GM18951 (cell line): ENCODE data around the gene ACTBL2.
"Not testable (repeated sequence)": the region's sequence is repeated elsewhere in the genome, so short reads cannot be mapped to it uniquely, and the experiment has no call there.

Experiments used
- POLR2A ChIP-seq: IDR thresholded peaks from 4 replicates; pipeline ENCODE4 v1.6.1; 2011; ENCODE audit warnings: mild to moderate bottlenecking; ENCODE audit not compliant: insufficient read length, insufficient read depth; ENCODE audit errors: extremely low read depth
- in situ Hi-C: fragments of 300-500 bp; cut with MboI; formaldehyde crosslinking; loops from one replicate; pipeline ENCODE4 v1.12.0; 2022; ENCODE audit warnings: low sequenced_read_pairs, mixed read lengths, inconsistent platforms; ENCODE audit not compliant: unreplicated experiment

Gene ACTBL2

GRCh38 chr5:57488215-57488955 lies 5.8 kb upstream of the ACTBL2 start:
- no peak for TF ChIP-seq POLR2A
- in situ Hi-C loops = no loop called here

- TF ChIP-seq POLR2A = no peak
- in situ Hi-C loops = no loop called here
Observed at GRCh38 chr5:57486027-57486602, 3.5 kb upstream of the ACTBL2 start.

GRCh38 chr5:57478826-57479225 lies 3.8 kb downstream of the ACTBL2 start:
- in situ Hi-C loops = no loop called here
- no peak for TF ChIP-seq POLR2A

GRCh38 chr5:57476601-57477056 lies 6.0 kb downstream of the ACTBL2 start:
- TF ChIP-seq POLR2A = no peak
- in situ Hi-C loops = no loop called here

DNA sequence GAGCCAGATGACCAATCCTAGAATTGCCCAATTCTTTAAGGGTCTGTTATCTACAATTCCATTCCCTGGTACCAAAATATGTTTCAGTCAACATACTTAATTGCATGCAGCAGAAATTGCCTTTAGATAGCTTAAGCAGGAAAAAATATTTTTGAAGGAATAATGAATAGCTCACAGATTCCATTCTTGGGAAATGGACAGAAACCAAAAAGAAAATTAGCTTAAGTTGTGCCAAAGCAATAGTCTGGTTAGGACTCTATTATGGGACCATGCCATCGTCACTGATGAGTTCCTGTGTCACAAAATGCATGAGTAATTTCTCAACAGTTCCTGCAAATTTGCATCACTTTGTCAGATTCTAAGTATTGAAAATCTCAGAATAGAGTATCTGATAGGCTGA lies 12.3 kb downstream of the ACTBL2 start:
- no peak for TF ChIP-seq POLR2A
- in situ Hi-C loops = no loop called here

- TF ChIP-seq POLR2A = no peak
- in situ Hi-C loops = no loop called here
Observed at GRCh38 chr5:57468481-57469163, 14.0 kb downstream of the ACTBL2 start.

GRCh38 chr5:57466544-57466943 lies 16.1 kb downstream of the ACTBL2 start:
- TF ChIP-seq POLR2A = no peak
- in situ Hi-C loops = no loop called here

- in situ Hi-C loops = not testable (repeated sequence)
Observed at GRCh38 chr5:57460056-57460455, 22.6 kb downstream of the ACTBL2 start.

- in situ Hi-C loops = no loop called here
Observed at GRCh38 chr5:57458443-57458842, 24.2 kb downstream of the ACTBL2 start.

GRCh38 chr5:57456531-57457135 lies 26.0 kb downstream of the ACTBL2 start:
- no peak for TF ChIP-seq POLR2A
- in situ Hi-C loops = no loop called here

More at GRCh38 chr5:57458443-57458842, 24.2 kb downstream of the ACTBL2 start:
- no peak for TF ChIP-seq POLR2A

DNA sequence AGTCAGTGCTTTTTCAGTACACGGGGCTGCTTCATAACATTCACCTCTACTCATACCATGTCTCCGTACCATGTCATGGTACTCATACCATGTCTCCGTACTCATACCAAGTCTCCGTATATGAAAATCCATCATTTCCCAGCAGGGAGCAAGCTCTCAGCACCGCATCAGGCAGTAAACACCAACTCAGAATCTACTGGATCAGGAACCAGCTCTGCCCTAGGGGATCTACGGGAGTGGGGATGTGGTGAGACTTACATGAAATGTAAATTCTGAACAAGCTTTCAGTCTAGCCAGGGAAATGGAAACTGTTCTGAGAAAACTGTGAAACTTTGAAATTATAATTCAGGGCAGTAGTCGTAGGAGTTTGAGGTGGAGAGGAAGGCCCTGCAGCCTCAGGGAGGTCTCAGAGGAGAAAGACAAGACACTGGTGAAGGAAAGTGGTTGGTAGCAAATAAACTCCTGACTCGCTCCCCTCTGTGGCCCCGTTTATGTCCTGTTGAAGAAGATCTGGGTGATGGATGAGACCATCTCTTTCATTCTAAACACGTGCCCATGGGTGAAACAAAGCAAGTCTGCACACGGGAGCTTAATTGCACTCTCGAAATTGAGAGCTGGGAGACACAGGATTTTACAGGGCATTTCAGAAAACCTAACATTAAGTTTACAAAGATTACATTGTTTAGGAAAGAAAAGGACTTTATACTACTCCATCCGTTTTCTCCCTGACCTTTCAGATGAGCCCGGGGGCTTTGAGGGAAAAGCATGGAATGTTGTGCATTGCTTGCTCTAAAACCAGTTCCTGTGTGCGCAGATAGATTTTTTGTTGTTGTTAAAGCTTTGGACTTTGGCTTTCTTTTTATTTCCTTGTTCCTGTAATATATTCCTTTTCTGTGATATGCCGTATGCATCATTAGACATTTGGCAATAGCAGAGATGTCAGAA lies 26.8 kb downstream of the ACTBL2 start:
- in situ Hi-C loops = no loop called here
- TF ChIP-seq POLR2A = no peak

DNA sequence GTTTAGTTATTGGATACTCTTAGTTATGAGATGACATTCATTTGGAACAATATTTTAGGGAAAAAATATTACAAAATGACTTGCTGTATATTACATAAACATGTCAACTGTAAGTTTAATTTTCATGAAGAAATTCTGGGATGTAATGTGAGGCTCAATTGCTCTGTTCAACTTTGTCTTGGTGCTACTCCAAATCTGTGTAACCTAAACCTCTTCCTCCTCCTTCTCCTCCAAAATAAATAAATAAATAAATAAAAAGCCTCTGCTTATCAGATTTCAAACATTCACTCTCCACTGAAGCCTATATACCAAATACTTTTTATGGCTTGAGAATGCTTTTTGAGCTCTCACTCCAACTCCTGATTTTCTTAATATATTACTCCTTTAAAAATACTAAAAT lies 27.7 kb downstream of the ACTBL2 start:
- TF ChIP-seq POLR2A = no peak

GRCh38 chr5:57453728-57454127 lies 28.9 kb downstream of the ACTBL2 start:
- in situ Hi-C loops = no loop called here
- TF ChIP-seq POLR2A = no peak

More for the DNA sequence above, 27.7 kb downstream of the ACTBL2 start:
- in situ Hi-C loops = no loop called here

- in situ Hi-C loops = no loop called here
- no peak for TF ChIP-seq POLR2A
Observed at GRCh38 chr5:57452885-57453284, 29.7 kb downstream of the ACTBL2 start.
